ENCODE results near the gene IDH2.

GRCh38 chr15:90071220-90071807 is 31.0 kb downstream of the IDH2 start:
- no peak for TF ChIP-seq EP300 (IDR thresholded peaks at IDR 0.05; ENCODE audit: low read depth)
- TF ChIP-seq, protein P1, sequence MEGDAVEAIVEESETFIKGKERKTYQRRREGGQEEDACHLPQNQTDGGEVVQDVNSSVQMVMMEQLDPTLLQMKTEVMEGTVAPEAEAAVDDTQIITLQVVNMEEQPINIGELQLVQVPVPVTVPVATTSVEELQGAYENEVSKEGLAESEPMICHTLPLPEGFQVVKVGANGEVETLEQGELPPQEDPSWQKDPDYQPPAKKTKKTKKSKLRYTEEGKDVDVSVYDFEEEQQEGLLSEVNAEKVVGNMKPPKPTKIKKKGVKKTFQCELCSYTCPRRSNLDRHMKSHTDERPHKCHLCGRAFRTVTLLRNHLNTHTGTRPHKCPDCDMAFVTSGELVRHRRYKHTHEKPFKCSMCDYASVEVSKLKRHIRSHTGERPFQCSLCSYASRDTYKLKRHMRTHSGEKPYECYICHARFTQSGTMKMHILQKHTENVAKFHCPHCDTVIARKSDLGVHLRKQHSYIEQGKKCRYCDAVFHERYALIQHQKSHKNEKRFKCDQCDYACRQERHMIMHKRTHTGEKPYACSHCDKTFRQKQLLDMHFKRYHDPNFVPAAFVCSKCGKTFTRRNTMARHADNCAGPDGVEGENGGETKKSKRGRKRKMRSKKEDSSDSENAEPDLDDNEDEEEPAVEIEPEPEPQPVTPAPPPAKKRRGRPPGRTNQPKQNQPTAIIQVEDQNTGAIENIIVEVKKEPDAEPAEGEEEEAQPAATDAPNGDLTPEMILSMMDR (IDR thresholded peaks at IDR 0.05) = peak; percentile 72 to 92 (median 79)

Data from transverse colon (tissue), 3 donors.